ENCODE measurements around the gene PIN1.

PIN1 gene

GRCh38 chr19:9857076-9857721 lies 22.1 kb downstream of the PIN1 start:
- no peak for DNase-seq

- DNase-seq: no peak
Observed at GRCh38 chr19:9857920-9858746, 23.0 kb downstream of the PIN1 start.

GRCh38 chr19:9858766-9859165 lies 23.6 kb downstream of the PIN1 start:
- no peak for DNase-seq

GRCh38 chr19:9860407-9860806 lies 25.3 kb downstream of the PIN1 start:
- no peak for DNase-seq

GRCh38 chr19:9861503-9861902 lies 26.4 kb downstream of the PIN1 start:
- DNase-seq: no peak

- DNase-seq: peak; percentile 33
Observed at GRCh38 chr19:9862938-9863337, 27.8 kb downstream of the PIN1 start.

GRCh38 chr19:9863759-9864158 lies 28.6 kb downstream of the PIN1 start:
- no peak for DNase-seq

- no peak for DNase-seq
Observed at GRCh38 chr19:9865732-9866501, 30.8 kb downstream of the PIN1 start.

GRCh38 chr19:9868983-9869617 lies 34.0 kb downstream of the PIN1 start:
- no peak for DNase-seq

- no peak for DNase-seq
Observed at GRCh38 chr19:9871626-9872338, 36.7 kb downstream of the PIN1 start.

GRCh38 chr19:9872618-9873242 lies 37.6 kb downstream of the PIN1 start:
- DNase-seq: no peak

GRCh38 chr19:9875031-9875627 lies 40.0 kb downstream of the PIN1 start:
- DNase-seq: no peak

- DNase-seq: no peak
Observed at GRCh38 chr19:9875796-9876195, 40.7 kb downstream of the PIN1 start.

- DNase-seq: no peak
Observed at GRCh38 chr19:9877780-9878510, 42.8 kb downstream of the PIN1 start.

- no peak for DNase-seq
Observed at GRCh38 chr19:9878511-9879196, 43.5 kb downstream of the PIN1 start.

GRCh38 chr19:9881720-9882119 lies 46.6 kb downstream of the PIN1 start:
- DNase-seq: no peak

- DNase-seq: no peak
Observed at GRCh38 chr19:9883231-9883758, 48.2 kb downstream of the PIN1 start.

GRCh38 chr19:9883764-9884163 lies 48.6 kb downstream of the PIN1 start:
- no peak for DNase-seq

- no peak for DNase-seq
Observed at GRCh38 chr19:9885077-9885552, 50.0 kb downstream of the PIN1 start.
